ENCODE data around the gene COLEC12.
"Not testable (repeated sequence)": the region's sequence is repeated elsewhere in the genome, so short reads cannot be mapped to it uniquely, and the experiment has no call there.

The COLEC12 gene

DNA sequence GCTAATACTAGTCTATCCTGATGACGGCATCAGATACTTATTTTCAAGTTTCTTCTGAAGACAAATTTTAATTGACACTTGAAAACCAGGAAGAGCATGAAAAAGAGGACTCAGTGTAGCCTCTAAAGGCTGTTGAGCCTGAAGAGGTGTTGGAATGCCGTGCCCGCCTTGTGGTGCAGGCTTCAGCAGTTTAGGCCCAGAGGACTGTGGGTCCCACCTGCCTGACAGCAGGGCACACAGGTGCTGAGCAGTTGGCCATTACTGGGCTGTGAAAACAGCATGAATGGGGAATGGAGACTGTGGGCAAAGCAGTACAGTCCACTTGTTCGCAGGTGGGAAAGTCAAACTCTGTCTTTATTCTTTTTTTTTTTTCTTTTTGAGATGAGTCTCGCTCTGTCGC lies 182.9 kb downstream of the COLEC12 start:
- DNase-seq (ENCODE audit: low read depth): no peak
- TF ChIP-seq, protein P1, sequence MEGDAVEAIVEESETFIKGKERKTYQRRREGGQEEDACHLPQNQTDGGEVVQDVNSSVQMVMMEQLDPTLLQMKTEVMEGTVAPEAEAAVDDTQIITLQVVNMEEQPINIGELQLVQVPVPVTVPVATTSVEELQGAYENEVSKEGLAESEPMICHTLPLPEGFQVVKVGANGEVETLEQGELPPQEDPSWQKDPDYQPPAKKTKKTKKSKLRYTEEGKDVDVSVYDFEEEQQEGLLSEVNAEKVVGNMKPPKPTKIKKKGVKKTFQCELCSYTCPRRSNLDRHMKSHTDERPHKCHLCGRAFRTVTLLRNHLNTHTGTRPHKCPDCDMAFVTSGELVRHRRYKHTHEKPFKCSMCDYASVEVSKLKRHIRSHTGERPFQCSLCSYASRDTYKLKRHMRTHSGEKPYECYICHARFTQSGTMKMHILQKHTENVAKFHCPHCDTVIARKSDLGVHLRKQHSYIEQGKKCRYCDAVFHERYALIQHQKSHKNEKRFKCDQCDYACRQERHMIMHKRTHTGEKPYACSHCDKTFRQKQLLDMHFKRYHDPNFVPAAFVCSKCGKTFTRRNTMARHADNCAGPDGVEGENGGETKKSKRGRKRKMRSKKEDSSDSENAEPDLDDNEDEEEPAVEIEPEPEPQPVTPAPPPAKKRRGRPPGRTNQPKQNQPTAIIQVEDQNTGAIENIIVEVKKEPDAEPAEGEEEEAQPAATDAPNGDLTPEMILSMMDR (IDR thresholded peaks at IDR 0.05; ENCODE audit: low read depth, low read length, missing control alignments): no peak
- no peak overlapping the region for H3K4me3 ChIP-seq (ENCODE audit: low read depth, low read length)

DNA sequence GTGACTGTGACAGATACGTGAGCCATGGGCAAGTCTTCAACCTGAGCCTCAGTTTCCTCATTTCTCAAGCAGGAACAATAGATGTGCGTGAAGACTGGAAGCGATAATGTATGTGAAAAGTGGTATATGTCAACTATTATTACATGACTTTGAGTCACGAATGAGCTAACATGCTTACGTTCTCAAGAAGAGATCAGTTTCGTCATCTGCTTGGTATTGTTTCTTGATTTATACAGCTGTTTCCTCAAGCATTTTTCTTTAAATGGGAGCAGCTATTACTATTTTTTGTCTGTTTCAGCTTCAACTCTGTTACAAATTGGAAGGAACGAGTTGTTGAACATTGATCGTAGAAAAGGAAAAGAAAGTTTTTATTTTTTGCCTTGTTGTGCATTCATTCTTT lies 184.1 kb downstream of the COLEC12 start:
- TF ChIP-seq, protein P1 (IDR thresholded peaks at IDR 0.05; ENCODE audit: low read depth, low read length, missing control alignments): no peak
- DNase-seq (ENCODE audit: low read depth): no peak
- H3K4me3 ChIP-seq (ENCODE audit: low read depth, low read length): no peak overlapping the region

DNA sequence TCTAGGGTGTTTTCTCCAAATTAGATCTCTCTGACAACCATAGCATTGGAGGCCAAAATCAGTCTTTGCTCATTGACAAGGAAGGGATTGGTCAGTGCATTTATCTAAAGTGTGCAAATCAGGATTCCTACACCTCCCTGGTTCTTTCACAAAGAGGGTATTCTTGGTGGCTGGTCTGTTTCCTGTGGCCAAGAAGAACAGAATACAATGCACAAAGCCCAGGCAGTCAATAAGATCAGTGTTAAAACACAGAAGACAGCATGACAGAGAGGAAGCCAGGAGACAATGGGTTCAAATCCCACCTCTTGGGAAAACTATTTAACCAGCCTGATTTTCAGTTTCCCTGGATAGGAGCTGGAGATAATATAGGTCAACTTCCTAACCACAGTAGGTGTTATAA lies 186.6 kb downstream of the COLEC12 start:
- H3K4me3 ChIP-seq (ENCODE audit: low read depth, low read length): no peak overlapping the region
- no peak for DNase-seq (ENCODE audit: low read depth)
- TF ChIP-seq, protein P1 (IDR thresholded peaks at IDR 0.05; ENCODE audit: low read depth, low read length, missing control alignments): no peak

DNA sequence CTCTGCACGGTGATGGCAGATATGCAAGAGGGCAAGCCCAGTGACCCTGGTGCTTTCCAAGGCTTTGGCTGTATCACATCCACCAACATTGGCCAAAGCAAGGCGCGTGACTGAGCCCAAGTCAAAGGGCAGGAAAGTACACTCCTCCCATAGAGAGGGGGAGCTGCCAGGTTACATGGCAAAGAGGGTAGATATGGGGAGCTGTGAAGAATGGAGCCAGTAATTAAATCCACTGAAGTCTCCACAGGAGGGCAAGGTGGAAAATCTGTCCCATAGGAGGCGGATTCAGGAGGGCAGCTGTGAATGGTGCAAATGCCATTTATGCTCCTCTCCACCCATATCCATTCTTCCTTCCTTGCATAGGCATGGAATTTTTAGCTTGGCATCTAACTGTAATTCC lies 188.1 kb downstream of the COLEC12 start:
- TF ChIP-seq, protein P1 (IDR thresholded peaks at IDR 0.05; ENCODE audit: low read depth, low read length, missing control alignments): no peak
- H3K4me3 ChIP-seq (ENCODE audit: low read depth, low read length): no peak overlapping the region
- DNase-seq (ENCODE audit: low read depth): no peak

DNA sequence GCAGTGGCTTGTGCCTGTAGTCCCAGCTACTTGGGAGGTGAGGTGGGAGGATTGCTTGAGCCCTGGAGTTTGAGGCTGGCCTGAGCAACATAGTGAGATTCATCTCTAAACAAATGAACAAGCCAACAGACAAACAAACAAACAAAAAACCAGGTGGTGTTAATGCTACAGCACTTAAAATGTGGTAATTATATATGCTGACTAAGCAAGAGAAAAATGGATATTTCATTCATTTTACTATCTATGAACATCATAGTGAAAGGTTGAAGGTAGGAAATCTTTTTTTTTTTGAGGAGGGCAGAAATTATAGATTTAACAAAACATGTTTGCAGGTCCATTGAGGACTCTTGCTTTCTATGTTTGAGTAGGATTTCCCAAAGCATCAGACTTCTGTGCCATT lies 190.5 kb downstream of the COLEC12 start:
- TF ChIP-seq, protein P1 (IDR thresholded peaks at IDR 0.05; ENCODE audit: low read depth, low read length, missing control alignments): no peak
- DNase-seq (ENCODE audit: low read depth): no peak
- no peak overlapping the region for H3K4me3 ChIP-seq (ENCODE audit: low read depth, low read length)

DNA sequence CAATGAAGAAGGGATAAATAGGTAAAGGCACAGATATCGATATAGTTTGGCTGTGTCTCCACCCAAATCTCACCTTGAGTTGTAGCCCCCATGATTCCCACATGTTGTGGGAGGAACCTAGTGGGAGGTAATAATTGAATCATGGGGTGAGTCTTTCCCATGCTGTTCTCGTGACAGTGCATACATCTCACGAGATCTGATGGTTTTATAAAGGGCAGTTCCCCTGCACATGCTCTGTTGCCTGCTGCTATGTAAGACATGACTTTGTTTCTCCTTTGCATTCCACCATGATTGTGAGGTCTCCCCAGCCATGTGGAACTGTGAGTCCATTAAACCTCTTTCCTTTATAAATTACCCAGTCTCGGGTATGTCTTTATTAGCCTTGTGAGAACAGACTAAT lies 192.4 kb downstream of the COLEC12 start:
- H3K4me3 ChIP-seq (ENCODE audit: low read depth, low read length); DNase-seq (ENCODE audit: low read depth): not testable (repeated sequence)

DNA sequence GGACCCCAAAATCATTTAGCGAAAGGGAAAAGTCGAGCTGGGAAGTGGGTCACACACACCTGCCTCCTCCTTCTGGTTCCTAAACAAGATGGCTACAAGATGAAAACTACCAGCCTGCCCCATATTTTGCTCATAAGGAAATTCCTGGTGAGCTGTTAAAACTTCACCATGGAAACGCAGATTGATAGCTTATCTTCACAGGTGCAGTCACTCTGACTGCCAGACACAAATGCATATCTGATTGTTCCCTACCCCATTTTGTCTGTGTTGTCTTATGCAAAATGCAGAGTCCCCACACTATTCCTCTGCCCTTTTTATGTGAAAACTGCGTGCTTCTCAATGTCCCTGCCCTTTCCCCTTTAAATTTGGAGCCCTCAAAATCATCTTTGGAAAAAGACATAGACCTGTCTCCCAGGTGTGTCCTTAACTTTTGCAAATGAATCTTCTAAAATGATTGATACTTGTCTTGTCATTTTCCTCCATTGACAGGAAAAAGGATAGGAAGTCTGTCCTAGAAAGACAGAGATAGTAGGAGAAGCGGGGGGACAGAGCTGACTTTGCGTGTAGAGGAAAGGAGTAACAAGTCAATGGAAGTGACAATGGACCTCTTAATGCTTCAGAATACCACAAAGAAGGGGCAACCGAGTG lies 193.8 kb downstream of the COLEC12 start:
- no peak for DNase-seq (ENCODE audit: low read depth)
- TF ChIP-seq, protein P1 (IDR thresholded peaks at IDR 0.05; ENCODE audit: low read depth, low read length, missing control alignments): no peak
- H3K4me3 ChIP-seq (ENCODE audit: low read depth, low read length): no peak overlapping the region

Data from GM12864 (cell line).